HG02763 (cell line): ENCODE results near the gene ARMC9.
A peak's percentile ranks its signal among the peaks of the same experiment; 100 is the strongest.

ENCODE experiments used
- ATAC-seq: cut with Tn5 transposase; IDR thresholded peaks from one replicate; pipeline ENCODE4 v1.9.1; 2021; ENCODE audit warnings: mild to moderate bottlenecking, moderate library complexity; ENCODE audit not compliant: unreplicated experiment

Gene ARMC9

DNA sequence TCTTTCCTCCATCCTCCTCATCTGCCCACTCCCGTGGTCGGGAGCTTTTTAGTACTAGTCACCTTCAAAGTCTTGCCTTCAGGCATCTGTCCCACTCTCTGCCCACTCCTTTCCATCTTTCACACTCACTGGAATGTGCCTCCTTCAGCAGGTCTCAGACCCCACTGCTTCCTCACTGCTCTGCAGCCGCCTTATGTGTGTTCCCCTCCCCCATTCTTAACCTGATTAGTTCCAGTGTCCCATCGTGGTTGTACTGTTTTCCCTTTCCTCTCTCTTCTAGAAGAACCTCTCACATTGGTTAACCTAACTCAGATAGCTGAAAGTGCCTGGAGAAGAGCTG lies 3.0 kb downstream of the ARMC9 start:
- no peak for ATAC-seq

DNA sequence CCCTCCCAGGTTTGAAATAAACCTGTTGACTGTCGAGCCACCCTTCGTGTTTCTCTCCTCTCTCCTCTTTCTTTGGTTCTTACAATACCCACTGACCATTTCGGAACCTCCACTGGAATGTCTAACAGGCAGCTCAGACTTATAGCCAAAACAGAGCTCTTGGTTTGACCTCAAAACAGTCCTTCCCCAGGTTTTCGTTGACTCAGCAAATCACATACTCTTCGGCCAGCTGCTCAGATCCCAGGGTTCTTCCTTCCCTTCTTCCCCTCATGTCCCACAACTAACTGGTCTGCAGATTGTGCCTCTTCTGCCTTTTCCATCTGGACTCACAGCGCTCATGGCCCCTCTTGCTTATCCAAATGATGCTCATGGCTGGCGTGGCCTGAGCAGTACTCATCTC lies 4.7 kb downstream of the ARMC9 start:
- ATAC-seq = no peak

DNA sequence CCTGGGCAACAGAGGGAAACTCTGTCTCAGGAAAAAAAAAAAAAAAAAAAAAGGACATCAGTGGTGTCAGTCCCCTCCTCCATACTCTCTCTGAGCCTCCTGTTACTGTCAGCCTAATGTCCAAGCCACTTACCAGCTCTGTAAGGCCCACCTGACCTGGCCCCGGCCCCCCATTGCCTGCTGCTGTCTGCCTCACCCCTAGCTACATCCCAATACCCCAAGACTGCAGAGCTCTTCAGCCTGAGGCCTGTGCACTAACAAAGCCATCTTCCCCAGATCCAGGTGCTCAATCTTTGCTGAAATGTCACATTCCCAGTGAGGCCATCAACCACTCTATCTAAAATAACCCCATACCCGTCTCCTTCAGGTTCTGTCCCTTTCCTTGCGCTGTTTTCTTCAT lies 5.7 kb downstream of the ARMC9 start:
- no peak for ATAC-seq

DNA sequence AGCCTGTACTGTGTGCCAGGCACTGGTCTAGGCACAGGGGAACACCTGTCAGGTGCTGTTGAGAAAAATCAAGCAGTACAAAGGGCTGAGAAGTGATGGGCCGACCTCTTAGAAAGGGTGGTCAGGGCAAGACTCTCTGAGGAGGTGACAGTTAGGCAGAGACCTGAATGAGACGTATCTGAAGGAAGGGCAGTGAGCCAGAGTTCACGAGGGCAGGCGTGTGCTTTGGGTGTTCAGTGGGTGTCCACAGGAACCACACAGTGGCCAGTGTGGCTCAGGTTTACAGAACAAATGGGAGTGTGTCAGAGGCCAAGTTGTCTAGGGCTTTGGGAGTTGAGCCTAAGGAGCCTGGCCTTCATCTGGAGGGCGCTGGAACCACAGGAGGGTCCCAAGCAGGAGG lies 6.2 kb downstream of the ARMC9 start:
- ATAC-seq = no peak

DNA sequence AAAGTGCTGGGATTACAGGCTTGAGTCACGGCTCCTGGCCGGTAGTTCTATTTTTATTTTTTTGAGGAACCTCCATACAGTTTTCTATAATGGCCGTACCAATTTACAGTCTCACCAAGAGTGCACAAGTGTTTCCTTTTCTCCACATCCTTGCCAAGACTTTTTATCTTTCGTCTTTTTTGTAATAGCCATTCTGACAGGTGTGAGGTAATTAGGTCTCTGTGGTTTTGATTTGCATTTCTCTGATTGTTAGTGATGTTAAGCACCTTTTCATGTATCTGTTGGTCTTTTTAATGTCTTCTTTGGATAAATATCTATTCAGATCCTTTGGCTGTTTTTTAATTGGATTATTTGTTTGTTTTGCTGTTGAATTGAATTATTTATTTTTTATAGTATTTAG lies 9.3 kb downstream of the ARMC9 start:
- no peak for ATAC-seq

DNA sequence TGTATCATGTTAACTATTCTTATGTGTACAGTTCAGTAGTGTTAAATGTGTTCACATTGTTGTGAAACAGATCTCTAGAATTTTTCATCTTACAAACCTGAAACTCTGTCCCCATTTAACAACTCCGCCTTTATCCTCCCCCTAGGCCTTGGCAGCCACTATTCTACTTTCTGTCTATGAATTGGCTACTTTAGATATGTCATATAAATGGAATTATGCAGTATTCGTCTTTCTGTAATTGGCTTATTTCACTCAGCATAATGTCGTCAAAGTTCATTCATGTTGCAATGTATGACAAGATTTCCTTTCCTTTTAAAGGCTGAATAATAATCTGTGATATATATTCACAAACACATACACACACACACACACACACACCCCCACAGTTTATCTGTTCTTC lies 12.4 kb downstream of the ARMC9 start:
- no peak for ATAC-seq

DNA sequence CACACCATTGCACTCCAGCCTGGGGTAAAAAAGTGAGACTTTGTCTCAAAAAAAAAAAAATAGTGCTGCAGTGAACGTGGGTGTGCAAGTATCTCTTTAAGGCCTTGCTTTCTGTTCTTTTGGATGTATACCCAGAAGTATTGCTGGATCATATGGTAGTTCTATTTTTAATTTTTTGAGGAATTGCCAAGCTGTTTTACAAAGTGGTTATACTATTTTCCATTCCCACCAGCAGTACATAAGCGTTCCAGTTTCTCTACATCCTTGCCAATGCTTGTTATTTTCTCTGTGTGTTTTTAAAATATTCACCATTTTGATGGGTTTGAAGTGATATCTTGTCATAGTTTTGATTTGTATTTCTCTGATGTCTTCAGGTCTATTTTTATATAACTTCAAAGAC lies 13.1 kb downstream of the ARMC9 start:
- no peak for ATAC-seq

DNA sequence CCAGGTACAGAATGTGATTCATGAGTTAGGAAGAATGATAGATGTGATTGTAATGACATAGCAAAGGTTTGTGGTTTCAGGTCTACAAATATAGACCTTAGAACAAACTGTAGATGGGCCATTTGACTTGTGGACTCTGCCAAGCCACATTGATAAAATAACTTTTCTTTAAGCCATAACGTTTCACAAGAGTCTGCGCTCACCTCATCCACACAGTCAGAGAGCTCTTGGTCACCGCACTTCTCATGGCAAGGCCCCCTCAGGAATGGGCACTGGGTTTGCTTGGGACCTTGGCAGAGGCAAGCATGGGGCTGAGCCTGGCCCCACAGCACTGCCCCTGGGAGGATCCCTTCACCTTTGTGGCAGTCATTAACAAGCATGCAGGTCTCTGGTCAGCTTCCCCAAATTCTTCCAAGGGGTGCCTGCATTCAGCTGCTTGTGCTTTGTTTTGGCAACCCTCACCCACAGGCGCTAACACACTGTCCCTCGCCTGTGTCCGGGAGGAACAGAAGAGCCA lies 14.0 kb downstream of the ARMC9 start:
- no peak for ATAC-seq

DNA sequence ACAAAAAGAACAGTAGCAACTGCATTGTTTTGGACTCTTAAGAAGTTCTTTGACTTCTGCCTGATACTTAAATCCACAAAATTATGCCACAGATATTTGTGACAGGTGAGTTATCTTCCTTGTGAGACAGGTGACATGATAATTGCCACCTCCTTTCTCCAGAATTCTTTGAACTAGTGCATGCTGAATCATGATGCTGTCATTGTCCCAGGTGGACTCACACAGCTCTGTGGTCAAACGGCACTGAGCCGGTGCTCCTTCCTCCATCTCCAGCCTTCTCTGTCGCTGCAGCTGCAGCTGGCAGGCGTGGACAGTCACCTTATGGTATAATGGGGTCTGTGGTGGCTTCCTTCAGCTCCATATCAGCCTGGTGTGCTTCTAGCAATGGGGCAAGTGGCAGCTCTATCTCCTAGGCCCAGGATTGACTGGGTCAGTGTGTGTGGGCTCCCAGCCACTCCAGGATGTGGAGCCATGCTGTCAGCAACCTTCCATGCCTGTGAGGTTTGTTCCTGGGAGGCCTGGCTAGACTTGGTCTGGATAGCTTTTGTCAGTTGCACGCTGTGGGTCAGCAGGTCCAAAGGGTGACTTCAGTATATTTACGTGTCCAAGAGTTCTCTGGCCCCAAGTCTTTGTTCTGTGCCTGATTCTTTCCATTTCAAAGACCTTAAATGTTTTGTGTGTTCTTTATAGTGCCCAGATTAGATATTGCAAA lies 15.7 kb downstream of the ARMC9 start:
- no peak for ATAC-seq

DNA sequence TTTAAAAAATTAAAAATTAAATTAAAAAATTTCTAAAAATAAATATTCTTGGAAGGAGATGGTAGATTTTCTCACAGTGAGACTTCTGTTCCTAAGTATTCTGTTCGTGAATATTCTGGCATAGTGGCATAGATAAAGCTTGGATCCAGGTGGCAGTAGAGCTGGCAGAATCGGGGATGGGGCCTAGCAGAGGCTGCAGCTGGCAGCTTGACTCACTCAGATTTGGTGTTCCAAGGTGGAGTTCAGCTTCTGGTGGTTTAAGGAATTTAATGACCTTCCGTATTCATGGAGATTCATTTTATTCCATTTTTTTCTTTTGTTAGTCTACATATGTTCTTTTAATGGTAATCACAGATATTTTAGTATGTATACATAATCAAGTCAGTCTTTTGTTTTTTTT lies 19.9 kb downstream of the ARMC9 start:
- ATAC-seq = no peak

DNA sequence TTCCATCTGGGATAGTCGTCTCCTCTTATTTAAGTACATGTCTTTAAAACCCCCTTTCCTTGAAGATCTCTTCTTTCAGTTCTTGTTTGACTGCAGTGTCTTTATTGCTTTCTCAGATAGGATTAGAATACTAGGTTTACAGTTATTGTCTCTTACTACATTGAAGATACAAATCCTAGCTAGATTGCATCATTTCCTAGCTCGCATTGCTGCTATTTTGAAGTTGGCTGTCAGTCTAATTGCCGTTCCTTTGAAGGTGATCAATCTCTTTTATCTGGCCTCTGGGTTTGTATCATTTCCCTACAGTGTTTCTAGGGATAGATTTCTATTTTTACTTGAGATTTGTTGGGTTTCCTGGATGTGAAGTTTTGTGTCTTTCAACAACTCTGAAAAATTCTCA lies 20.9 kb downstream of the ARMC9 start:
- no peak for ATAC-seq

DNA sequence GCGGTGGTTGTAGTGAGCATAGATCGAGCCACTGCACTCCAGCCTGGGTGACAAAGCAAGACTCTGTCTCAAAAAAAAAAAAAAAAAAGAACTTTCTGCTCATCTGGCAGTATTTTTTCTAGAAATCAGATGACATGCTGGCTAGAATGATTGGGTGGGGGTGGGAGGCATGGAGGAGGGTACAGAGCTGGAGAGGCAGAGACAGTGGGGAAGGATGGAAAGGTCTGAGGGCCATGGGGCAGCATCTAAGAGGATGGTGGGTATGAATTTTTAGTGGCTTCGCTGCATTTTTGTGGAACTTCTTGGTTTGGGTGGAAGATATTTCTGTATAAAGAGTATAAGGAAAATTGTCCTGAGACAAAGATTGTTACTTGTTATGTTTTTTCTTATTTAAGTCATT lies 23.3 kb downstream of the ARMC9 start:
- no peak for ATAC-seq

DNA sequence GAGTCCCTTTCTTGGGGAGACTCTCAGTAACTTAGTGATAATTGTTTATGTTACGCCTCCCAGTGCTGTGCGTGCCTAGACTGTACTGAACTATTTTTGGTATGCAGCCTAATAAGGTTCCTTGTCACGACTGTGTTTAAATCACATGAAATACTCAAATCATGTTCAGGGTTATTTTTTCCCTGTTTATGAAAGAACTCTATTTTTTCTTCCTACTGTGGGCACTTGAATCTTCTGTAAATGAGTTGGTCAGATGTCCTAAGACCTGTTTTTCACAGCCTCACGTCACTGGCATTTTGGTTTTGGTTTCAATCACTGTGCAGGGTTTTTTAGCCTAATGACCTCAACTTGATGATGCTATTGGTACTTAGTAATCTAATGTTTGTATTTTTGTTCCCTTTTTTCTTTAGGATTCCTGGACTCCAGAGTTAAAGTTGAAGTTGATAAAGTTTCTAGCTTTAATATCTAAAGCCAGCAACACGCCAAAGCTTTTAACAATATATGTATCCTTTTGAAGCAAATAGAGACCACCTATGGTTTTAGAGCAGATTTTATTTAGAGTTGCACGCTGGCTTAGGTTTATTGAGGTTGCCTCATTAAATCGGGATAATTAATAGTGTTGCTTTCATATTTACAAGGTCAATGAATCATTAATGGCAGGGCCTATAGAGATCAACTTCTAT lies 24.0 kb downstream of the ARMC9 start:
- ATAC-seq = peak; percentile 69

DNA sequence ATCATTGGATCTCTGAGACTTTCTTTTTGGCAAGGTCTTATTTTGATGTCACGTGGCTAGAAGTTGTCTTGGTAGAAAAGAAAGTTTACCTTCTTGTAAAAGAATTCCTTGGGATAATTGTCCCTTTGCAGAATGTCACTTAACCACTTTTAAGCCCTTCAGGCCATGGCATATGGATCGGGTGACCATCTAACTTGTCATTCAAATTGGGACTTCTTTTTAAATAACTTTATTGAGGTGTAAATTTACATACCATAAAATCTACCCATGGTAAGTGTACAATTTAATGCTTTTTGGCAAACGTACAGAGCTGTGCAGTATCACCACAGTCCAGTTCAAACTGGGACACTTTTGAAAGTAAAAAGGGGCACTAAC lies 24.6 kb downstream of the ARMC9 start:
- ATAC-seq = no peak

DNA sequence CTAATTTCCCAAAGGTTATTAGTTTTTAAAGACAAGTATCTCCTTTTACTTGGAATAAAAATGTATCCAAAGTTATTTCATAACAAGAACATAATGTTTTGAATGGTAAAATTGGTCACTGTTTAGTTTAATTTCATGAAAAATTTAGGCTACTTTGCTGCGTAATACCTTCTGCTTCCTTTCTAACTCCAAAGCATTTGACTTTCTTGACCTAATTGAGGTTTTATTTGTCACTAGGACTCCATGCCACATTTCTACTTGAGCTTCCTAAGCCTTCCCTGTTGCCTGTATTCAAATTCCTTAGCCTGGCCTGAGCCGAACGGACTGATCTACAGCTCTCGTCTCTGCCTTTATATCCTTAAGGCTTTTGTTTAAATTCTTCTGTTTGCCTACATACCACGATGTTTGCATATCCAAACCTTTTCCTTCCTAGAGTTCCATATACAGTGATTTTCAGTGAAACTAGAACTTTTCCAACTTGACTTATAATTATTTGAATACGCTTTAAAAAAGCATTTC lies 25.1 kb downstream of the ARMC9 start:
- no peak for ATAC-seq

DNA sequence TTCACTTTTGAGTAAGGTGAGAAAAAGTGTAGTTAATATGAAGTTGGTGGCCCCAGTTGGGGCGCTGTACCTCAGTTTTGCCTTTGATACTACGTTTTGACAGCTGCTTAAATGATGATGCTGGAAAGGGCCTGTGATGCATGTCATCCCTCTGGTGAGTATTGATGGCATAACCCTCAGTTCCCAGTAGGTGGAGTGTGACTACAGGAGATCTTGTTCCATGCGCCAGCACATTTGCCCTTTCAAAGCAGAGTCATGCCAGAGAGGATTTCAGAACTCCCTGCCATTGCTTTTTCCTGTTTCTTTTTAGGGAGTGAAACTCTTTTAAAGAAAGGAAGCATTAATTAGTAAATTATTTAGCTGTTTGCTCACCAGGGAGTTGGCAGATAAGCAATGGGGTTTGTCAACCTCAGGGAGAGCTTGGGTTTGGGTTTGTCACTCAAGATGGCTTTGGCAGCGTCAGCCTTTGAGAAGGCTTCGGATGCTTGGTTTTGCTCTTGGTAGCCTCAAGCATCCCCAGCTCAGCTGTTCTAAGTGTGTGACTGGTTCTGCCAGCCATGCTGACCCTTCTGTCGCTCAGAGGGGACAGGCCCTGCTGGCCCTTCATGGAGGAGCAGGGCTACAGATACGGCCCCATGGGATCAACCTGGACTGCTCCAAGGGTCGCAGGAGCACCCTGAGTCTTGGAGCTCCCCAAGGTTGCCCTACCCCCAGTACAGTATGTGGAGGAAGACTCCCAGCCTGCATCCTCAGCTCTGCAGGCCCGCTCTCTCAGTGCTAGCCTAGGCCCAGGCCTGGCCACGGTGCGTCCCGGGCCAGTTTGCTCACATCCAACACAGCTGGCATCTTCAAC lies 29.1 kb downstream of the ARMC9 start:
- peak; percentile 48 for ATAC-seq

DNA sequence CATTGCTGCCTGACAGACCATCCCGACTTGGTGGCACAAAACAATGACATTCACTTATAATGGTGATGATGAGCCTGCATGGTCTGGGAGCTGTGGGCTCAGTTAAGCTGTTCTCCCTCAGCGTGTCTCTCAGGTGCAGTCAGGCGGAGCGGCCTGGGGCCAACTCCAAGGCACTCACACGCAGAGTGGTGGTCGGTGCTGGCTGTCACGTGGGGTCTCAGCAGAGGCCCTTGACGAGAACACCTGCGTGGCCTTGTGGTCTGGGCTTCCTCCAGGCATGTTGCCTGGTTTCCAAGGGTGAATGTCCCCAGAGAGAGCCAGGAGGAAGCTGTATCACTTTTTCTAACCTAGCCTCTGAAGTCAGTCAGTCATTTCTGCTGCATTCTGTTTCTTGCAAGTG lies 29.8 kb downstream of the ARMC9 start:
- ATAC-seq = peak; percentile 79

DNA sequence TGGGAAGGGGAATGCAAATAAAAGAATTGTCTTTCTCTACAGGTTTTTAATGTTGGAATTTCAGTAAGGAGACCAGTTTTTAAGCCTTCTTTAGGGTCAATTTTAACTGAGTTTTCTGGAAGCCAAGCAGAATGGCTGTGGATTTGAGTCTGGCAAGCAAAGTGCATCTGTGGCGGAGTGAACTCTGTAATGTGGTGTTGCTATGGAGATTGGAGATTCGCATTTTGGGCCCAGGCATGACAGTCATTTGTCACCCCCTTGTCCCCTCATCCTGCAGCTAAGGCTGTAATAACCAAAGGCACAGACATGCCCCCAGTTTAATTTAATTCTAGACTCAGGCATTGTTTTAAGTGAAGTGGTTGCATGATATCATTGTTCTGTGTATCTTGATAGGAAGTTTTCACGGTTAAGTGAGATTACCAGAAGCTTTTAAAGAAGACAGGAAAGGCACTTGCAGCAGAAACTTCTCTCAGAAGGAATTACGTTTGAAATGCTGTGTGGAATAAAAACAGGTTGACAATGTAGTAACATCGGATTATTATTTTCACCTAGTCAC lies 30.6 kb downstream of the ARMC9 start:
- ATAC-seq = no peak

DNA sequence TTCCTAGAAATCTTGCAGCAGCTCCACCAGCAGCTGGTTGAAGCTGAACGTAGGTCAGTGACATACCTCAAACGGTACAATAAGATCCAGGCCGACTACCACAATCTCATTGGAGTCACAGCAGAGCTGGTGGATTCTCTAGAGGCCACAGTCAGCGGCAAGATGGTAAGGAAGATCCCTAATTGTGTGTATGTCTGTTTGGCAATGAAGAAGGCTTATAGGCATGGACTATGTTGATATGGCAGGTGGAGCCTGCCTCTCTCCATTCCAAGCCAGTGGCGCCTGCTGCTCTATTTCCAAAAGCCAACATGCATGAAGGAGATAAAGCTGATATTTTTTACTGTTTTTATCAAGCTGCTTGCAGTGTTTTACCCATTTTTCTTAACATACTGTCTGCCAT lies 36.8 kb downstream of the ARMC9 start:
- no peak for ATAC-seq

DNA sequence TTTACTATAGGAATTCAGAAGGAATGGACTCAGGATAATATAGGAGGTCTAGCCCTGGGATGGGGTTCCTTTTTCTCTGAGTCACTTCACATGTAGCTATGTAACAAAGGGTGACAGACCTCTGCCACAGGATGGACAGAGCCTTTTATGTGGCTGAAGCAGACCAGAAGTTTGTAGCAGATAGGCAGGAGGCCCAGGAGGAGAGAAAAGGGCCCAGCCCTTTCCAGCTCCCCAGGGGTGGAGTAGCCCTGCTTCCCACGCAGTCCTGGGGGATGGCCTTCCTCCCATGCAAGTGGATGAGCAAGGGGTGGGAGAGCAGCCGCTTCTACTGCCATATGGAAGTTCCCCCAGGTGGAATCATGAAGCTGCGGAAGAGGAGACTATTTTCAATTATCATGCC lies 40.3 kb downstream of the ARMC9 start:
- ATAC-seq = no peak

DNA sequence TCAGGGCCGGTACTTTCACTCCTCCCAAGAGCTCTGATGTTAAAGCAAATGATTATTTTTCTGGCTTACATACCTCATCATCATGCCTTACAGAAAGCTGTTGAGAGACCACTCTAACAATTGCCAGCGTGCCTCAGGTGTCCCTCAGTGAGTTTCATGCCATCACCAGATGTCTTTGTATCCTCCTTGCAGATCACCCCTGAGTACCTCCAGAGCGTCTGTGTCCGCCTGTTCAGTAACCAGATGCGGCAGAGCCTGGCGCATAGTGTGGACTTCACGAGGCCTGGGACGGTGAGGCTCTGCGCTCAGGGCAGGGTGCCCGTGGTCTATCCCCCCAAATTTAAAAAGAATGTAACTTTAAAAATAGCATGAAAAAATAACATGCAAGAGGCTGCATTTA lies 41.3 kb downstream of the ARMC9 start:
- ATAC-seq = no peak
